HG02981 (cell line): ENCODE measurements around the gene MCL1.
"Not testable (repeated sequence)": the region's sequence is repeated elsewhere in the genome, so short reads cannot be mapped to it uniquely, and the experiment has no call there.

Experiments
- ATAC-seq: cut with Tn5 transposase; IDR thresholded peaks from one replicate; pipeline ENCODE4 v1.9.1; 2021; ENCODE audit warnings: mild to moderate bottlenecking, moderate library complexity; ENCODE audit not compliant: unreplicated experiment

Gene MCL1

DNA sequence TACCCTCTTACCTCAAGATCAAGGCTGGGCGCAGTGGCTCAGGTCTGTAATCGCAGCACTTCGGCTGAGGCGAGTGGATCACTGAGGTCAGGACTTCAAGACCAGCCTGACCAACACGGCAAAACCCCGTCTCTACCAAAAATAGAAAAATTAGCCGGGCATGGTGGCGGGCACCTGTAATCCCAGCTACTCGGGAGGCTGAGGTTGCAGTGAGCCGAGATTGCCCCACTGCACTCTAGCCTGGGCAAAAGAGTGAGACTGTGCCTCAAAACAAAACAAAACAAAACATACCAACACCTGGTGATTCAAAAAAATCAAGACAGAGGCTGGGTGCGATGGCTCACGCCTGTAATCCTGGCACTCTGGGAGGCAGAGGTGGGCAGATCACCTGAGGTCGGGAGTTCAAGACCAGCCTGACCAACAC is 5.8 kb downstream of the MCL1 start:
- not testable (repeated sequence) for ATAC-seq

DNA sequence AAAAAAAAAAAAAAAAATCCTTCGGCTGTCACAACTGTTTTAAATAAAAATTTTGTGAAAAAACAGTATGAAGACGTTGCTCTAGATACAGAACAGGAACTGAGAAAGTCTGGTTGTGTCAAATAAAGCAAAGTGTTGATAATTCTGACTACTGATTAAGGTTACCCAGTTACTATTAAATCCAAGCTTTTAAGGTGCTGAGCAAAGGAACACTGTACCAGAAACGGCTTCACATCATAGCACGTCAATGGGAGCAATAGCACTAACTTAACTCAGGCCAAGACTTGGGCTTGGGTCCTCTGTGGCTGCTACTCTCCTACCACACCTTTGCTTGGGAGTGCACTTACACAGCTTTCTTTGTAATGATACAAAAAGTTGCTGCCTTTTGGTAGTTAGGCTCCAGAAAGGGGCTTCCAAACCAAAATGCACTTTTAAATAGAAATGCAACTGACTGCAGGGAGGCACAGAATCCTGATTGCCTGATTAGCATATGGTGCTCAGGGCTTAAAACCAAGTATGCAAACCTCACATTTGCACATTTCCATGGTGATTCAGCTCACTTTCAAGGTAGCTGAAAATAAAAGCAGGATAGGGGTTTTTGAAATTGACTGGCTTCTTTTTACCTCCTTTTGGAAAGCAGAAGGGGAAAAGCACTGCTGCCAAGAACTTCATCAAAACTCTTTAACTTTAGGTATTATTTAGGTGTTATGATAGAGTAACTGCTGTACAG is 6.3 kb downstream of the MCL1 start:
- no peak for ATAC-seq

GRCh38 chr1:150568594-150568966 is 10.8 kb downstream of the MCL1 start:
- no peak for ATAC-seq

GRCh38 chr1:150567717-150568593 is 11.5 kb downstream of the MCL1 start:
- peak; percentile 4 for ATAC-seq

DNA sequence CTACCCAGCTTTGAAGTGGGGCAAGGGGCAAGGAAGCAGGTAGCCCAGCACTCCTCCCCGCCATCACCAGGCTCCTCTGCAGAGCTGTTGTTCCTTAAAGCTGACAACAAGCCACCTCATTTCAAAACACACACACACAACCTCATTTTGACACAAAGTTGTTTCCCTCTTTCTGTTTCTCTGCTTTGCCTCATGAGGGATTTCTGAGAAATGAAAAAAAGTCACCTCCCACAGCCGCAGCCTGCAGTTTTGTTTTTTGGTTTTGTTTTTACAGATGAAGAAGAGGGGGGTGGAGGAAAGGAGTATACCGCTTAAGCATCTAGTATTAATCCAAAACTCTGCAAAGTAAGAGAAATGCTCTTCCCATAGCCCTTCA is 12.1 kb downstream of the MCL1 start:
- peak; percentile 29 for ATAC-seq

- ATAC-seq = no peak
Measured at GRCh38 chr1:150566589-150567340, 12.6 kb downstream of the MCL1 start.

DNA sequence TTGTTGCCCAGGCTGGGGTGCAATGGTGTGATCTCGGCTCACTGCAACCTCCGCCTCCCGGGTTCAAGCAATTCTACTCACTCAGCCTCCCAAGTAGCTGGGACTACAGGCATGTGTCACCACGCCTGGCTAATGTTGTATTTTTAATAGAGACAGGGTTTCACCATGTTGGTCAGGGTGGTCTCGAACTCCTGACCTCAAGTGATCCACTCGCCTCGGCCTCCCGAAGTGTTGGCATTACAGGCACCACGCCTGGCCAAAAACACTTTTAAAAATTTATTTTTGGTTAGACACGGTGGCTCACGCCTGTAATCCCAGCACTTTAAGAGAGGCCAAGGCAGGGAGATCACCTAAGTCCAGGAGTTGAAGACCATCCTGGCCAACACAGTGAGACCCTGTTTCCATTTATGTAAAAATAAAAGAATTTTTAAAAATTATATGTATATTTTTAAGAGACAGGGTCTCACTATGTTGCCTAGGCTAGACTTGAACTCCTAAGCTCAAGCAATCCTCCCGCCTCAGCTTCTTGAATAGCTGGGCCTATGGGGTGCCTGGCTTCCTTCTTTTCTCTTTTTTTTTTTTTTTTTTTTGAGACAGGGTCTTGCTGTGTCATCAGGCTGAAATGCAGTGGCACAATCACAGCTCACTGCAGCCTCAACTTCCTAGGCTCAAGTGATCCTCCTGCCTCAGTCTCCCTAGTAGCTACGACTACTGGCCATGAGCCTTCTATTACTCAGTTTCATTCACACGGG is 14.0 kb downstream of the MCL1 start:
- ATAC-seq = not testable (repeated sequence)

DNA sequence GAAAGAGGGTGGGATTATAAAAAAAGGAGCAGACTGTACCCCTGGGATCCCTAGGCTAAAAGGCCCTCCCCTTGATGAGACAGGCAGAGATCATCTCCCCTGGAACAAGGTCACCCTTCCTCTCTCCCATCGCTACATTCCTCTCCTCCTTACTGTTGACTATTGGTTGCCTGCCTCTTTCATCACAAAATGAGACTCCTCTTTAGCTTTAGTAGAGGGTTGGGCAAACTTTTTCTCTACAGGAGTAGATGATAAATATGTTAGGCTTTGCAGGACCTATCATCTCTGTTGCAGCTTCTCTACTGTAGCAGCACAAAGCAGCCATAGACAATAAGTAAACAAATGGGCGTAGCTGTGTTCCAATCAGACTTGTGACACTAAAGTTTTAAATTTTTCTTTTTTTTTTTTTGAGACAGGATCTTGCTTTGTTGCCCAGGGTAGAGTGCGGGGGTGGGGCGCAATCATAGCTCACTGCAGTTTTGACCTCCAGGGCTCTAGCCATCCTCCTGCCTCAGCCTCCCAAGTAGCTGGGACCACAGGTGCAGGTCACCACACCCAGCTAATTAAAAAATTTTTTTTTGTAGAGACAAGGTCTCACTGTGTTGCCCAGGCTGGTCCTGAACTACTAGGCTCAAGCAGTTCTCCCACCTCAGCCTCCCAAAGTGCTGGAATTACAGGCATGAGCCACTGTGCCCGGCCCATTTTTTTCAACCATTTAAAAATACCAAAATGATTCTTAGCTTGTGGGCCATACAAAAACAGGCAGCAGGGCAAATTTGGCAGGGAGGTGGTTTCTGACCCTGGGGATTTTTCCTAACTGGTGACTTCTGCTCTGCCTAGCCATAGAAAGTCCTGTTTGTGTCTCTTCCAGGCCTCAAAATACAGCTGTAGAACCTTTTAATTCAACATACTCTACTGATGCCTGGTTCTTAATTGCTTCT is 15.1 kb downstream of the MCL1 start:
- ATAC-seq = no peak

GRCh38 chr1:150563340-150564038 is 15.9 kb downstream of the MCL1 start:
- no peak for ATAC-seq

DNA sequence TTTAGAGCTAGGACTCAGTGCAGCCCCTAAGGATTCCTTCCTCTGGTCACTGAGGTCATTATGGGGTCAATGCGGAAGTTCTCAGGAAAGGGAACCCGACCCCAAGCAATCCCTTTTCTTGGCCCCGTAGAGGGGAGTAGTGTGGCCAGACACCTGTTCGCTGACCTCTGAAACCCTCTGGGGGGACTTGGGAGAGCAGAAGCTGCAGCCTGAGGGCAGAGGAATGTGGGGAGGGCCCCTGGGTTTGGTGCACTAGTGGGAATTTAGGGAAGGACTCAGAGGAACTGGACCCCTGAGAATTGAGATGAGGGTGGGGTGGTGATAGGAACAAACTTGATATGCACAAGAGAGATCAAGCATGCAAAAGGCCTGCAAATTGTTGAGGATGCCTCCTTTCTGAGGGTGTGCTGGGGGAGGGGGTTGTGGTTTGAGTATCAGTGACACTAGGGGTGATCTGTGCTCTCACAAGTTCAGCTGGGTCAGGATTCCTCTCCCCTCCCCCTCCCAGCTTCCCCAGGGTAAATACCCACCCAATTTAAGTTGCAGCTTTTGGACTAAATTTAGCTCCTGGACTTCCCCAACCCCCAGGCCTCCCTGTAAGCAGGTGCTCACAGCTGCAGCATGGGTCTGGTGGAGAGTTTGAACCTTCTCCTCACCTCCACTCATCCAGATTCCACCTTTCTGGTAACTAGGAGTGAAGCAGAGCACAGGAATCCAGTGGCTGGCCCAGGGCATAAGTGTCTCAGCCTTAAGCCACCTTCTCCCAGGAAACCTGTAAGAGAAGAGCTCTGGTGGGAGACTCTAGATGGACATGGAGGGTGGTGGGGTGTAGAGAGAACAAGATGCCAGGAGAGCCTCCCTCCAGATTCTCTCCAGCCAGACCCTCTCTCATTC is 16.7 kb downstream of the MCL1 start:
- peak; percentile 30 for ATAC-seq

DNA sequence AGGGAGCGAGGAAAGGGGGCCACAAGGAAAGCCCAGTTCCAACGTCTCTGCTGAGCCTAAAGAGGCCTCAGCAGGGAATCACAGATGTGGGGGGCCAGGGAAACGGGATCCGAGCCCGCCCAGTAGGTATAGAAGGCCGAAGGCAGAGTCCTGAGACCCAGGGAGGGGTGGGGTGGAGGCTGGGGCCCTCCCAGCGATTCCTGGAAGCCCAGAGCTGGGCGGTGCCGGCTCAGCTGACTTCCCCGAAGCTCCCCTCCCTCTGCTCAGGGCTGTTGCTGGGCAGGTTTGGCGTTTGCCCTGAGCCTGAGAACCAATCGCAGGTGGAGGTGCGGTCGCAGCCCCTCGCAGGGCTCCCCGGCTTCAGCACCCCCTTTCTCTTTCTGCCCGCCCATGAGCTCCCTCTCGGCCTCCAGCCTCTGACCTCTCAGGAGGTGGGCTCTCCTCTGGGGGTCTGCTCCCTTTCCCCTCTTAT is 17.4 kb downstream of the MCL1 start:
- ATAC-seq = peak; percentile 37

DNA sequence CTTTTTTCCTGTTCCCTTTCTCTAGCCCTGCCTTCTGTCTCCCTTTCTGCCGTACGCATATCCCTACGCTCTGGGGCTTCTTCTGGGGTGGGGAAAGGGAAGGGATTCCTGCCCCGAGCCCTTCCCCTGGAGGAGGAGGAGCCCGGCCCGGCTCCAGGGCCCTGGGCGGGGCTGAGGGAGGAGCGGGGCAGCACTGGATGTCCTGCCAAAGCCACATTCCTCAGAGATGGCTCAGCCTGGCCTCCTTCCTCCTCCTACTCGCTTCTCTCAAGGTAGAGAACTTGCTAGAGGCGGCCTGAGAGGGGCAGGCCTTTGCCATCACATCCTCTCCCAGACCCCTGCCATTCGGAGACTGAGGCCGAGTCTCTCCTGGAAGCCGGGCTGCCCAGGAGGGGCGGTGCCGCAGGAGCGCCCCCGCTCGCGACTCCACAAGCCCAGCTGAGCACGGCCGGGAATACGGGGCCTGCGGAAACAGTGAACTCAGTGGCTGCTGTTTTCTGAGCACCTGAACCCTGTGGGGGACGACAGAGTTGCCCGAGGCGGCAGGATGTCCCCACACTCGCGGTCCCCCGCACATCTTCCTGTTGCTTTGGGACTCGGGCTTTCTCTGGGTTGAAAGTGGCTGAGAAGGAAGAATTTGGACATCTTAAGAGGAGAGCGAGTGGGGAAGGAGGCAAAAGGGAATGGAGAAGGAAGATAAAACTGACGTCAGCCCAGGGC is 18.0 kb downstream of the MCL1 start:
- ATAC-seq = no peak

DNA sequence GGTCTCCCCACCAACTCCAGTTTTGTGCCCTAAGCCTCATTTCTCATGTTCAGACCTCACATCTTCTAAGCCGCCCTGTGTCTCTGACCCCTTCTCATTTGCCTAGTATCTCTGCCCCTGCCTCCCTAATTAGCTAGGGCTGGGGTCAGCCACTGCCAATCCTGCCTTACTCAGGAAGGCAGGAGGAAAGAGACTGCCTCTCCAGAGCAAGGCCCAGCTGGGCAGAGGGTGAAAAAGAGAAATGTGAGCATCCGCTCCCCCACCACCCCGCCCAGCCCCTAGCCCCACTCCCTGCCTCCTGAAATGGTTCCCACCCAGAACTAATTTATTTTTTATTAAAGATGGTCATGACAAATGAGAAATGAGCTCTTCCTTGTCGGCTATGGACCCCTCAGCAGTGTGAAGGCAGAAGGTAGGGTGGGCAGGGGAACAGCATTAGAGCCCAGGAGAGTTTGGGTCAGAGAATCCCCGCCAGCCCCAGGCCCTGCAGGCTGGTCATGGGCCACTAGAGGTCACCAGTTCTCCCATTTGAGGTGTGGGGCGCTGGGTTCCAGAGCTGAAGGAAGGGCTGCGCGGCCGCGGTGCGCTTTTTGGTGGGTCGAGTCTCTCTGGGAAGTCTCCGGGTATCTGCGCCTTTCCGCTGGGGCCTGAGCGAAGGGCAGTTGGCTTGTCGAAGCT is 18.7 kb downstream of the MCL1 start:
- no peak for ATAC-seq

DNA sequence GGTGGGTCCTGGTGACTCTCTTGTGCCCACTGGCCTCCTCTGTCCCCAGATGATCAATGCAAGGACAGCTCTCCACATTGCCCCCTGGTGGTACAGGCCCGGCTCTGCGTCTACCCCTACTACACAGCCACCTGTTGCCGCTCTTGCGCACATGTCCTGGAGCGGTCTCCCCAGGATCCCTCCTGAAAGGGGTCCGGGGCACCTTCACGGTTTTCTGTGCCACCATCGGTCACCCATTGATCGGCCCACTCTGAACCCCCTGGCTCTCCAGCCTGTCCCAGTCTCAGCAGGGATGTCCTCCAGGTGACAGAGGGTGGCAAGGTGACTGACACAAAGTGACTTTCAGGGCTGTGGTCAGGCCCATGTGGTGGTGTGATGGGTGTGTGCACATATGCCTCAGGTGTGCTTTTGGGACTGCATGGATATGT is 19.4 kb downstream of the MCL1 start:
- no peak for ATAC-seq

DNA sequence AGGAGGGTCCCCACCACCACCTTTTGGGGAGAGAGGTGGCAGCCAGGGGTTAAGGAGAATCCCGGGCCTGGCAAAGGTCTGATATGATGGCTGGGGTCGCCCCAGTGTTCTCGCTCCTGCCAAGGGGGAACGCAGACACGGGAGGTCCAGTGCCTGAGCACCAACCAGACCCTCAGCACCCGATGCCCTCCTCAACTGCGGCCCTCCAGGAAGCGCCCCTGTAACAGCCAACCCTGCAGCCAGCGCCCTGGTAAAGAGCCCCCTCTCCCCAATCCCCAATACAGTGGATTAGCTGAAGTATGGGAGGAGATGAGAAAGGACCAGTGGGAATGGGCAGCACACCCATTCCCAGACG is 19.8 kb downstream of the MCL1 start:
- ATAC-seq = no peak

DNA sequence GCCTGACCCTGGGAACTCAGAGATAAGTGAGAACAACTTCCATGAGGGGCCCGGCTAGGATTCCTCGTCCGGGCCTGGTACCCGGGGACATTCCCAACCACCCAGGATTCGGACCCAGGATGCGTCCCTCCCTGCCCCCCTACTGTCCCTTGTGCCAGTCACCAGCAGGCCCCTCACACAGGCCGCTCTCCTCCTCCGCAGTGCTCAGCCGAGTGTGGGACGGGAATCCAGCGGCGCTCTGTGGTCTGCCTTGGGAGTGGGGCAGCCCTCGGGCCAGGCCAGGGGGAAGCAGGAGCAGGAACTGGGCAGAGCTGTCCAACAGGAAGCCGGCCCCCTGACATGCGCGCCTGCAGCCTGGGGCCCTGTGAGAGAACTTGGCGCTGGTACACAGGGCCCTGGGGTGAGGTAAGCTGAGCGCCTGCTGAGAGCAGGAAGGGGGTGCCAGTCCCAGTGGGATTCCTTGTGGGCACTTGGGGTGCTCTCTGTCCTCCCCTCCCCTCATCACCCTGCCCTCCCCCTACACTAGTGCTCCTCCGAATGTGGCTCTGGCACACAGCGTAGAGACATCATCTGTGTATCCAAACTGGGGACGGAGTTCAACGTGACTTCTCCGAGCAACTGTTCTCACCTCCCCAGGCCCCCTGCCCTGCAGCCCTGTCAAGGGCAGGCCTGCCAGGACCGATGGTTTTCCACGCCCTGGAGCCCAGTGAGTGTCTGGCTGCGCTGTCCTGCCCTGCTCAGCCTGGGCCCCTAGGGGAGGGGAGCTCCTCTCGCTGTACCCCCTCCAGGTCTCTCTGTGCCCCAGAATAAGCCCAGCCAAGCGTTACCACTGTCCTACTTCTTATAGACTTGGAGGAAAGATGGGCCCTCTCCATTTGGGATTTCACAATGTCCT is 20.4 kb downstream of the MCL1 start:
- no peak for ATAC-seq
